Endodermal cell (in vitro differentiated cells): ENCODE measurements around the gene UFD1. TPM values are rescaled to one million over a fixed set of nuclear protein-coding genes. Genes with fewer than 3 reads are reported as not detected.
A peak's percentile ranks its signal among the peaks of the same experiment; 100 is the strongest.

Experiments used
- DNase-seq: peaks from one replicate; pipeline ENCODE4 v3.0.0-alpha.2; 2017
- H3K27ac ChIP-seq: 2 replicates; pipeline ENCODE4 v1.5.1; 2013; ENCODE audit warnings: mild to moderate bottlenecking, low read depth, low read length, moderate library complexity
- H3K27me3 ChIP-seq: 2 replicates; pipeline ENCODE4 v1.6.1; 2013; ENCODE audit warnings: mild to moderate bottlenecking, low read length, moderate library complexity; ENCODE audit not compliant: insufficient read depth, control insufficient read depth, poor library complexity, severe bottlenecking
- H3K36me3 ChIP-seq: 2 replicates; pipeline ENCODE4 v1.7.0; 2013; ENCODE audit warnings: mild to moderate bottlenecking, low read length, moderate library complexity; ENCODE audit not compliant: control insufficient read depth, insufficient read depth
- H3K4me1 ChIP-seq: one replicate; pipeline ENCODE4 v1.7.0; 2013; ENCODE audit warnings: low read length; ENCODE audit not compliant: control insufficient read depth, insufficient read depth
- H3K4me3 ChIP-seq: 2 replicates; pipeline ENCODE4 v1.5.1; 2013; ENCODE audit warnings: mild to moderate bottlenecking, low read length, moderate library complexity
- H3K9ac ChIP-seq: 2 replicates; pipeline ENCODE4 v1.6.1; 2013; ENCODE audit warnings: mild to moderate bottlenecking, low read length, moderate library complexity; ENCODE audit not compliant: poor library complexity, severe bottlenecking; ENCODE audit errors: extremely low read depth
- H3K9me3 ChIP-seq: 2 replicates; pipeline ENCODE4 v1.6.1; 2013; ENCODE audit warnings: mild to moderate bottlenecking, low read length, moderate library complexity; ENCODE audit not compliant: control insufficient read depth
- H3K27ac Mint-ChIP-seq: 2 replicates; pipeline ENCODE4 v1.8.0; 2020; ENCODE audit warnings: mixed read lengths
- H3K27me3 Mint-ChIP-seq: 2 replicates; pipeline ENCODE4 v1.8.0; 2021; ENCODE audit warnings: mild to moderate bottlenecking, mixed read lengths; ENCODE audit not compliant: insufficient read depth
- H3K36me3 Mint-ChIP-seq: 2 replicates; pipeline ENCODE4 v1.8.0; 2020; ENCODE audit warnings: low read depth, mixed read lengths
- H3K4me1 Mint-ChIP-seq: 2 replicates; pipeline ENCODE4 v1.8.0; 2020; ENCODE audit warnings: mixed read lengths
- H3K4me3 Mint-ChIP-seq: 2 replicates; pipeline ENCODE4 v1.8.0; 2020; ENCODE audit warnings: mild to moderate bottlenecking, moderate library complexity, mixed read lengths
- H3K9me3 Mint-ChIP-seq: 2 replicates; pipeline ENCODE4 v1.8.0; 2020; ENCODE audit warnings: mild to moderate bottlenecking, mixed read lengths
- WGBS, 2 experiments: methylation state at CpG; one replicate each; pipeline versions ENCODE4 v1.1.5 to v1.1.7; 2013; ENCODE audit warnings: missing lambda C conversion rate in 2 of 2, mixed read lengths in 1 of 2; ENCODE audit not compliant: insufficient coverage in 1 of 2, insufficient read length in 1 of 2; 5-methylcytosine and 5-hydroxymethylcytosine counted together
- total RNA-seq, 2 donors: library from RNA; stranded (reverse); fragmentation: NEBNext Ultra II Directional in 1 of 2; extraction: Animal tissue kit (Norgen Biotek cat#: 25700) in 1 of 2; gene quantifications; 2 replicates in 1 of 2; 3 replicates in 1 of 2; pipeline ENCODE4 v1.2.1, GENCODE V29; 2021
- TF ChIP-seq, protein P1 (sequence below): fragments of 200-600 bp; sonication (generic); conservative IDR thresholded peaks from 2 replicates; pipeline ENCODE4 v1.5.0; 2021; ENCODE audit warnings: antibody characterized with exemption, mild to moderate bottlenecking

UFD1 gene
- total RNA-seq, 2 donors from 2014 or later = 67.7 to 69.2 TPM

DNA sequence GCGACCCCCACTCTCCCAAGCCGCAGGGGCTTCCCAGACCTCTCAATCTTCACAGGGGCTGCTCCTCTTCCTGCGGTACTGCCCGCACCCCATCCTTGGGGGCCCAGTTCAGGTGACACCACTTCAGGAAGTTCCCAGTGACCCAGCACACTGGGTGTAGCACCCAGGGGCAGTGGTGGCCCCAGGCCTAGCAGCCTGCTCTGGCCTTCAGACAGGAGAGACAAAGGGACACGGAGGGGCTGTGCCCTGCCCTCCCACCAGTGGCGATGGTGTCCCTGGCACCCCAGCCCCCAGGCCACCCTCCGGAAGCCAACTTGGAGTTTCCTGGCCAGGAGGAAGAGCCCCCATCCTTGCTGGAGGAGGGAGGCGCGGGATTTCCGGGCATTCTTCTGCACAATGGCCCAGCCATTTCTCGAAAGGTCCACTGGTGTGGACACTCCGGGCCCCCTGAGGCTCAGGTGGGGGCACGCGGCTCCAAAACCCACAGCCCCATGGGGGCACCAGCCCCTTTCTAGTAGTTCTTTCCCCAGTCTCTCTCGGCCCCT is 46.2 kb upstream of the UFD1 start:
- peaks cover 16% of the 10 kb centered on the region for H3K4me1 Mint-ChIP-seq
- 91 to 93% methylated on average over 7 to 15 of the region's 15 CpGs for WGBS, 2 experiments
- Histone ChIP-seq H3K4me3 (no peak overlapping the region), H3K9me3 (no peaks in the 10 kb centered on the region), H3K27me3 (peaks cover 51% of the 10 kb centered on the region), H3K36me3 (no peaks in the 10 kb centered on the region), H3K9ac (no peak overlapping the region), H3K27ac (no peak overlapping the region), H3K4me1 (peaks cover 15% of the 10 kb centered on the region)
- TF ChIP-seq, protein P1, sequence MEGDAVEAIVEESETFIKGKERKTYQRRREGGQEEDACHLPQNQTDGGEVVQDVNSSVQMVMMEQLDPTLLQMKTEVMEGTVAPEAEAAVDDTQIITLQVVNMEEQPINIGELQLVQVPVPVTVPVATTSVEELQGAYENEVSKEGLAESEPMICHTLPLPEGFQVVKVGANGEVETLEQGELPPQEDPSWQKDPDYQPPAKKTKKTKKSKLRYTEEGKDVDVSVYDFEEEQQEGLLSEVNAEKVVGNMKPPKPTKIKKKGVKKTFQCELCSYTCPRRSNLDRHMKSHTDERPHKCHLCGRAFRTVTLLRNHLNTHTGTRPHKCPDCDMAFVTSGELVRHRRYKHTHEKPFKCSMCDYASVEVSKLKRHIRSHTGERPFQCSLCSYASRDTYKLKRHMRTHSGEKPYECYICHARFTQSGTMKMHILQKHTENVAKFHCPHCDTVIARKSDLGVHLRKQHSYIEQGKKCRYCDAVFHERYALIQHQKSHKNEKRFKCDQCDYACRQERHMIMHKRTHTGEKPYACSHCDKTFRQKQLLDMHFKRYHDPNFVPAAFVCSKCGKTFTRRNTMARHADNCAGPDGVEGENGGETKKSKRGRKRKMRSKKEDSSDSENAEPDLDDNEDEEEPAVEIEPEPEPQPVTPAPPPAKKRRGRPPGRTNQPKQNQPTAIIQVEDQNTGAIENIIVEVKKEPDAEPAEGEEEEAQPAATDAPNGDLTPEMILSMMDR = no peak
- no peak overlapping the region for H3K27ac Mint-ChIP-seq
- H3K9me3 Mint-ChIP-seq = no peaks in the 10 kb centered on the region
- peak overlapping the region; percentile 64 for H3K4me3 Mint-ChIP-seq
- no peak for DNase-seq
- no peaks in the 10 kb centered on the region for H3K36me3 Mint-ChIP-seq
- H3K27me3 Mint-ChIP-seq = peaks cover 45% of the 10 kb centered on the region

DNA sequence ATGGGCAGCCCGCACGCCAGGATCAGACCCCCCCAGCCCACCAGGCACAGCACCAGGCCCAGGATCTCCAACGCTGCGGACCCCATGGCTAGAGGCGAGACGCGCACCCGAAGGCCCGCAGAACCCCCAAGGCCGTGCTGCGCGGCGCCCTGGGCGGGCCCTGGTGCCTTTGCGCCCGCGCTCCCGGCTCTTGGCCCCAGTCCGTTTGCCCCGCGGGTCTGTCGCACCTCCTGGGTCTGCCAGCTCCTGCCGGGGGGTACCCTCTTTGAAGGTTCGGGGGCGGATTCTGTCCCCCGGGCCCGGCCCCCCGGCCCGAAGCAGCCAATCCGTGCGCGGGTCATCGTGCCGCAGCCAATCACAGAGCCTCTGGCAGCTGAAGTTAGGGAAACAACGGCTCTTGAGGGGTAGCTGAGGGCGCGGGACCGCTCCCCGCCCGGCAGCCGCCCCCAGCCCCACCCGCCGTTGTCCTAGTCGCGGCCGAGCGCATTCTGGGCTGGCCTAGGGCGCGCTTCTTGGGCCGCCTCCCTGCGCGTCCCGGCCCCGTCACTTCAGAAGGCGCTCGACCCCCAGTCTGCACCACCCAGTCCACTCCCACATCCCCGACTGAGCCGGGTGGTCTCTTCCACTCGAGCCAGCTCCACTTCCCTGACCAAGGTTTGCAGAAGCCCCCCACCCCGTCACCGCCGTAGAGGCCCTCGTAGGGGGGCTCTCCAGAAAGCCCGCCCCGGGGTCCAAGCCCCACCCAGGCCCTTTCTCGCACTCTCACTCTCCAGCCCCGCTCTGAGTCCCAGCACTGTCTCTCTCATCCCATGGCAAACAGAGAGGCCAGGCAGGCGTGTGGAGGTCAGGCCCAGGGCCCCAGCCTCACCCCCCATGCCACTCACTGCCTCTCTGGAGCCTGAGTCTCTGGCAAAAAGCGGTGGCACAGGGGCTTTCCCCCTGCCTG is 45.5 kb upstream of the UFD1 start, which contains the start of gene CLDN5:
Gene CLDN5, minus strand, starts transcription at position 241 of the 946 bp plus-strand sequence. Its CDS starts 155 bp downstream, at position 86.
- Histone ChIP-seq H3K9me3 (no peaks in the 10 kb centered on the region), H3K9ac (no peak within 1 kb of the TSS), H3K4me1 (peaks cover 15% of the 10 kb centered on the region), H3K36me3 (no peaks in the 10 kb centered on the region), H3K27ac (peak within 1 kb of the TSS; percentile 32), H3K4me3 (peak within 1 kb of the TSS; percentile 72), H3K27me3 (peaks cover 51% of the 10 kb centered on the region)
- H3K4me3 Mint-ChIP-seq = peak within 1 kb of the TSS; percentile 64
- 6 to 8% methylated on average over 21 to 69 of the region's 69 CpGs for WGBS, 2 experiments
- H3K36me3 Mint-ChIP-seq = no peaks in the 10 kb centered on the region
- no peak within 1 kb of the TSS for H3K27ac Mint-ChIP-seq
- DNase-seq = peak; percentile 89
- peaks cover 16% of the 10 kb centered on the region for H3K4me1 Mint-ChIP-seq
- peaks cover 45% of the 10 kb centered on the region for H3K27me3 Mint-ChIP-seq
- TF ChIP-seq, protein P1 = no peak
- no peaks in the 10 kb centered on the region for H3K9me3 Mint-ChIP-seq

DNA sequence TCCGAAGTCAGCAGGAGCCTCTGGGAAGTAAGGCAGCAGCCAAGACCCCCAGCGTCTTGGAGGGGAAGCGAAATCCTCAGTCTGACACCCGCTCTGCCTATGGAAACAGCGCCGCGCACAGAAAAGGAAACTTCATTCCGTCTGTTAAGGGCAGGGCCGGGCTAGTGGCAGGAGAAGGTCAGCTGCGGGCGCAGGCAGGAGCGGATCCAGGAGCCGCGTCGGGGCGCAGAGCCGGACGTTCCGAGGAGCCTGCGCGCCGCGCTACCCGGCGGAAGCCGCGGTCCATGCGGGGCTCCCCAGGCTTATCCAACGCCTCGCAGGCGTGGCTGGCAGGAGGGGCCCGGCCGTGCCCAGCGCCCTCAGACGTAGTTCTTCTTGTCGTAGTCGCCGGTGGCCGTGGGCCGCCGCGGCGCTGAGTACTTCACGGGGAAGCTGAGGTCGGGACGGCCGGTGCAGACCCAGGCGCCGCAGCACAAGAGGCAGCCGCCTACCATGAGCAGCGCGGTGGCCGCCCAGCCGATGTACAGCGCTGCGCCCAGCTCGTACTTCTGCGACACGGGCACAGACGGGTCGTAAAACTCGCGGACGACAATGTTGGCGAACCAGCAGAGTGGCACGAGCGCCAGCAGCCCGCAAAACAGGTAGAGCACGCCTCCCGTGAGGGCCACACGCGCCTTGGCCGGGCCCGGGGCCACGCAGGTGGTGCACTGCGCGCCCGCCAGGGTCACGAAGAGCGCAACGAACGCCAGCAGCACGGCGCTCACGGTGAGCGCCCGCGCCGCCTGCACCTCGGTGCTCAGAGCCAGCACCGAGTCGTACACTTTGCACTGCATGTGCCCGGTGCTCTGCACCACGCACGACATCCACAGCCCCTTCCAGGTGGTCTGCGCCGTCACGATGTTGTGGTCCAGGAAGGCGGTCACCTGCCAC is 44.5 kb upstream of the UFD1 start:
- peaks cover 16% of the 10 kb centered on the region for H3K4me1 Mint-ChIP-seq
- H3K9ac ChIP-seq = no peak overlapping the region
- no peak overlapping the region for H3K27ac ChIP-seq
- peak; percentile 87 for DNase-seq
- H3K4me1 ChIP-seq = peaks cover 15% of the 10 kb centered on the region
- no peaks in the 10 kb centered on the region for H3K9me3 Mint-ChIP-seq
- H3K4me3 Mint-ChIP-seq = peak overlapping the region; percentile 64
- H3K36me3 ChIP-seq = no peaks in the 10 kb centered on the region
- H3K27ac Mint-ChIP-seq = no peak overlapping the region
- TF ChIP-seq, protein P1 = peak; percentile 45
- H3K27me3 Mint-ChIP-seq = peaks cover 45% of the 10 kb centered on the region
- peaks cover 51% of the 10 kb centered on the region for H3K27me3 ChIP-seq
- H3K4me3 ChIP-seq = peak overlapping the region; percentile 72
- 4 to 5% methylated on average over 23 to 99 of the region's 99 CpGs for WGBS, 2 experiments
- H3K36me3 Mint-ChIP-seq = no peaks in the 10 kb centered on the region
- no peaks in the 10 kb centered on the region for H3K9me3 ChIP-seq
